Measurements from ENCODE around the gene CLDN14.

GRCh38 chr21:36428761-36429432 lies 51.0 kb downstream of the CLDN14 start:
- no peak for TF ChIP-seq POLR2A (IDR thresholded peaks at IDR 0.05)
- TF ChIP-seq CTCF (IDR thresholded peaks at IDR 0.05), result no peak
